Natural killer cell (primary cell): ENCODE results near the gene AKR1C3. TPM values are rescaled to one million over a fixed set of nuclear protein-coding genes. Genes with fewer than 3 reads are reported as not detected.

Experiments used
- ATAC-seq, 3 donors: fragments of 150-1000 bp in 2 of 3; fragments of 200-7000 bp in 1 of 3; cut with Tn5 transposase; 1 replicate in 1 of 3; 2 replicates in 2 of 3; pipeline ENCODE4 v1.10.0; 2021; ENCODE audit warnings: mild to moderate bottlenecking in 2 of 3, moderate library complexity in 2 of 3
- DNase-seq, 2 donors: peaks; one replicate each; pipeline versions ENCODE4 v3.0.0 to v3.0.0-alpha.2; 2013 to 2021; ENCODE audit warnings: mixed read lengths in 1 of 2
- H3K27ac ChIP-seq: one replicate; pipeline ENCODE4 v1.5.1; 2013; ENCODE audit warnings: mild to moderate bottlenecking, low read length
- H3K27me3 ChIP-seq: one replicate; pipeline ENCODE4 v1.6.1; 2013; ENCODE audit warnings: low read length; ENCODE audit not compliant: control insufficient read depth, insufficient read depth
- H3K36me3 ChIP-seq: one replicate; pipeline ENCODE4 v1.6.1; 2013; ENCODE audit warnings: low read length; ENCODE audit not compliant: control insufficient read depth, insufficient read depth
- H3K4me1 ChIP-seq: one replicate; pipeline ENCODE4 v1.6.1; 2013; ENCODE audit warnings: low read length; ENCODE audit not compliant: control insufficient read depth, insufficient read depth
- H3K4me3 ChIP-seq: one replicate; pipeline ENCODE4 v1.5.1; 2013; ENCODE audit warnings: low read length
- H3K9me3 ChIP-seq: one replicate; pipeline ENCODE4 v1.6.1; 2013; ENCODE audit warnings: low read length; ENCODE audit not compliant: control insufficient read depth, insufficient read depth
- H3K27ac Mint-ChIP-seq, 2 donors: one replicate each; pipeline ENCODE4 v1.8.0; 2022; ENCODE audit warnings: mild to moderate bottlenecking in 2 of 2, mixed read lengths in 2 of 2, moderate library complexity in 1 of 2
- H3K27me3 Mint-ChIP-seq, 2 donors: one replicate each; pipeline ENCODE4 v1.8.0; 2022; ENCODE audit warnings: low read depth in 2 of 2, mixed read lengths in 2 of 2
- H3K36me3 Mint-ChIP-seq: one replicate; pipeline ENCODE4 v1.8.0; 2022; ENCODE audit warnings: mixed read lengths
- H3K4me1 Mint-ChIP-seq, 2 donors: one replicate each; pipeline ENCODE4 v1.8.0; 2022; ENCODE audit warnings: mixed read lengths in 2 of 2
- H3K4me3 Mint-ChIP-seq: one replicate; pipeline ENCODE4 v1.8.0; 2022; ENCODE audit warnings: mild to moderate bottlenecking, moderate library complexity, mixed read lengths
- H3K9me3 Mint-ChIP-seq, 2 donors: one replicate each; pipeline ENCODE4 v1.8.0; 2022; ENCODE audit warnings: mixed read lengths in 2 of 2
- CTCF ChIP-seq: fragments of 200-600 bp; IDR thresholded peaks from one replicate; pipeline ENCODE4 v1.8.0; 2022; ENCODE audit warnings: antibody characterized with exemption
- WGBS: methylation state at CpG from one replicate; pipeline ENCODE4 v1.1.7; 2013; ENCODE audit warnings: missing lambda C conversion rate; ENCODE audit not compliant: insufficient coverage; 5-methylcytosine and 5-hydroxymethylcytosine counted together
- intact Hi-C: fragments of 100-400 bp; cut with micrococcal nuclease; formaldehyde crosslinking; loops from one replicate; pipeline ENCODE4 v1.14.2; 2022
- total RNA-seq, 4 donors: library from RNA; stranded (reverse); fragments of 120-200 nt in 1 of 4; gene quantifications; one replicate each; pipeline versions ENCODE4 v1.2.3 to v1.2.4, GENCODE V29; 2013 to 2022

AKR1C3 gene
- total RNA-seq, 3 donors from 2014 or later (not counting 1 experiment from before 2014, with no cell fraction given), result 77.5 to 140 (median 137) TPM

- Mint-ChIP-seq H3K36me3 (no peaks in the 10 kb centered on the region), H3K9me3 (peaks cover 0 to 2% of the 10 kb centered on the region in 2 donors)
Observed at GRCh38 chr10:5088703-5089261, 5.4 kb upstream of the AKR1C3 start.

GRCh38 chr10:5089865-5090264, 4.3 kb upstream of the AKR1C3 start:
- H3K9me3 ChIP-seq, result no peaks in the 10 kb centered on the region
- peak; percentile 66 for TF ChIP-seq CTCF
- intact Hi-C loops, result loop anchor here (1.0 to 5.0 kb wide), 4 partner anchors 193 to 294 kb away; no protein-coding TSS in a partner anchor
- H3K27me3 ChIP-seq, result no peaks in the 10 kb centered on the region
- Mint-ChIP-seq H3K9me3 (peaks cover 0 to 2% of the 10 kb centered on the region in 2 donors), H3K27me3 (peaks cover 2 to 25% of the 10 kb centered on the region in 2 donors), H3K4me3 (no peak overlapping the region), H3K4me1 (peaks cover 8 to 12% of the 10 kb centered on the region in 2 donors), H3K36me3 (no peaks in the 10 kb centered on the region), H3K27ac (peak overlapping the region in 1 of 2 donors; percentile 68)
- DNase-seq (peak in 1 of 2 donors; percentile 32), ATAC-seq (peak; percentile 78 to 81 (median 79))
- no peak overlapping the region for H3K27ac ChIP-seq
- no peaks in the 10 kb centered on the region for H3K4me1 ChIP-seq
- H3K36me3 ChIP-seq, result no peaks in the 10 kb centered on the region
- 60% methylated on average over 4 of the region's 4 CpGs for WGBS
- H3K4me3 ChIP-seq, result no peak overlapping the region

More at GRCh38 chr10:5088703-5089261, 5.4 kb upstream of the AKR1C3 start:
- H3K4me1 Mint-ChIP-seq, result peaks cover 8 to 12% of the 10 kb centered on the region in 2 donors
- Histone ChIP-seq H3K27ac (no peak overlapping the region), H3K27me3 (no peaks in the 10 kb centered on the region), H3K36me3 (no peaks in the 10 kb centered on the region), H3K9me3 (no peaks in the 10 kb centered on the region), H3K4me3 (no peak overlapping the region), H3K4me1 (no peaks in the 10 kb centered on the region)
- H3K4me3 Mint-ChIP-seq, result no peak overlapping the region
- no CpG with 5 or more reads among the region's 2 CpGs for WGBS
- peaks cover 2 to 25% of the 10 kb centered on the region in 2 donors for H3K27me3 Mint-ChIP-seq
- no peak for TF ChIP-seq CTCF
- ATAC-seq (no peak), DNase-seq (no peak)
- no peak overlapping the region for H3K27ac Mint-ChIP-seq
- intact Hi-C loops, result no loop called here

GRCh38 chr10:5090551-5090950, 3.7 kb upstream of the AKR1C3 start:
- TF ChIP-seq CTCF, result no peak
- no peak overlapping the region for H3K27ac ChIP-seq
- no peaks in the 10 kb centered on the region for H3K27me3 ChIP-seq
- H3K4me3 ChIP-seq, result no peak overlapping the region
- intact Hi-C loops, result loop anchor here (1.0 to 5.0 kb wide), 4 partner anchors 193 to 294 kb away; no protein-coding TSS in a partner anchor
- H3K36me3 ChIP-seq, result no peaks in the 10 kb centered on the region
- DNase-seq, result no peak
- H3K36me3 Mint-ChIP-seq, result no peaks in the 10 kb centered on the region
- H3K27ac Mint-ChIP-seq, result peak overlapping the region in 1 of 2 donors; percentile 68
- no peaks in the 10 kb centered on the region for H3K4me1 ChIP-seq
- ATAC-seq, result no peak
- peaks cover 2 to 25% of the 10 kb centered on the region in 2 donors for H3K27me3 Mint-ChIP-seq
- H3K9me3 Mint-ChIP-seq, result peaks cover 0 to 2% of the 10 kb centered on the region in 2 donors
- no peaks in the 10 kb centered on the region for H3K9me3 ChIP-seq
- H3K4me1 Mint-ChIP-seq, result peaks cover 9 to 13% of the 10 kb centered on the region in 2 donors
- no peak overlapping the region for H3K4me3 Mint-ChIP-seq
